Peyer's patch (tissue), 4 donors: ENCODE data around the gene CASQ2.

Experiments
- POLR2A ChIP-seq, 2 donors: fragments of 450-650 bp; IDR thresholded peaks; one replicate each; pipeline ENCODE4 v1.5.1; 2017; ENCODE audit warnings: antibody characterized with exemption in 2 of 2, mild to moderate bottlenecking in 2 of 2, moderate library complexity in 2 of 2
- TF ChIP-seq, protein P1 (sequence below), 6 experiments: fragments of 450-650 bp in 4 of 6; fragments of 200-600 bp in 2 of 6; sonication (generic) in 1 of 6; IDR thresholded peaks; one replicate each; pipeline ENCODE4 v1.5.1; 2017 to 2019; ENCODE audit warnings: antibody characterized with exemption in 6 of 6, mild to moderate bottlenecking in 3 of 6, moderate library complexity in 1 of 6

DNA sequence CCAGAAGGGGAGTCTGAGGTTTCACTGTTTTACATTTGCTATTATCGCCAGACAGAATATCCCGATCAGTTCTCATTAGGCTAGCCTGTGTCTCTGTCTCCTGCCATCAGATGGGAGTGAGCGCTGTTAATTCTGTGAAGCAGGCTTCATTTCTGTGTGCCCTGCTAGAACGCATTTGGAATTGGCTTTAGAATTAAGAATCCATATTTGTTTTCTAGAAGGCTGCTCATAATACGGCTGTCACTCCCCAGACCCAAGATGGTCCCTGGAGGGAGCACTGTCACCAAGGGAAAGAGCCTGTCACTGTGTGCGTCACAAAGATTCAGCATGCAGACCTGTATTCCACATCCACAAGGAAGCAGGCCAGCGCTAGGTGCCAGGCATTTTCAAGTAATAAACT is 49.2 kb downstream of the CASQ2 start:
- TF ChIP-seq, protein P1, sequence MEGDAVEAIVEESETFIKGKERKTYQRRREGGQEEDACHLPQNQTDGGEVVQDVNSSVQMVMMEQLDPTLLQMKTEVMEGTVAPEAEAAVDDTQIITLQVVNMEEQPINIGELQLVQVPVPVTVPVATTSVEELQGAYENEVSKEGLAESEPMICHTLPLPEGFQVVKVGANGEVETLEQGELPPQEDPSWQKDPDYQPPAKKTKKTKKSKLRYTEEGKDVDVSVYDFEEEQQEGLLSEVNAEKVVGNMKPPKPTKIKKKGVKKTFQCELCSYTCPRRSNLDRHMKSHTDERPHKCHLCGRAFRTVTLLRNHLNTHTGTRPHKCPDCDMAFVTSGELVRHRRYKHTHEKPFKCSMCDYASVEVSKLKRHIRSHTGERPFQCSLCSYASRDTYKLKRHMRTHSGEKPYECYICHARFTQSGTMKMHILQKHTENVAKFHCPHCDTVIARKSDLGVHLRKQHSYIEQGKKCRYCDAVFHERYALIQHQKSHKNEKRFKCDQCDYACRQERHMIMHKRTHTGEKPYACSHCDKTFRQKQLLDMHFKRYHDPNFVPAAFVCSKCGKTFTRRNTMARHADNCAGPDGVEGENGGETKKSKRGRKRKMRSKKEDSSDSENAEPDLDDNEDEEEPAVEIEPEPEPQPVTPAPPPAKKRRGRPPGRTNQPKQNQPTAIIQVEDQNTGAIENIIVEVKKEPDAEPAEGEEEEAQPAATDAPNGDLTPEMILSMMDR (IDR thresholded peaks at IDR 0.05), result no peak
- no peak for TF ChIP-seq POLR2A (IDR thresholded peaks at IDR 0.05)
